HG03025 (cell line): ENCODE measurements around the gene PHPT1.
"Not testable (repeated sequence)": the region's sequence is repeated elsewhere in the genome, so short reads cannot be mapped to it uniquely, and the experiment has no call there.

Experiments
- ATAC-seq: cut with Tn5 transposase; IDR thresholded peaks from one replicate; pipeline ENCODE4 v1.9.1; 2021; ENCODE audit warnings: mild to moderate bottlenecking, moderate library complexity; ENCODE audit not compliant: unreplicated experiment, low FRiP score

PHPT1 gene

GRCh38 chr9:136857581-136858412 is 8.6 kb downstream of the PHPT1 start:
- no peak for ATAC-seq

- no peak for ATAC-seq
Observed at GRCh38 chr9:136858452-136858843, 9.2 kb downstream of the PHPT1 start.

GRCh38 chr9:136858844-136859757 is 9.9 kb downstream of the PHPT1 start:
- ATAC-seq, result no peak

GRCh38 chr9:136860529-136860928 is 11.3 kb downstream of the PHPT1 start:
- ATAC-seq, result no peak

- no peak for ATAC-seq
Observed at GRCh38 chr9:136860933-136861873, 12.0 kb downstream of the PHPT1 start.

- no peak for ATAC-seq
Observed at GRCh38 chr9:136861874-136862457, 12.8 kb downstream of the PHPT1 start.

GRCh38 chr9:136862849-136863622 is 13.8 kb downstream of the PHPT1 start:
- no peak for ATAC-seq

- no peak for ATAC-seq
Observed at GRCh38 chr9:136863623-136864273, 14.5 kb downstream of the PHPT1 start.

- ATAC-seq, result no peak
Observed at GRCh38 chr9:136865041-136865767, 16.0 kb downstream of the PHPT1 start.

GRCh38 chr9:136865768-136866103 is 16.5 kb downstream of the PHPT1 start:
- ATAC-seq, result no peak

- not testable (repeated sequence) for ATAC-seq
Observed at GRCh38 chr9:136866898-136867421, 17.8 kb downstream of the PHPT1 start.

- no peak for ATAC-seq
Observed at GRCh38 chr9:136867480-136867879, 18.3 kb downstream of the PHPT1 start.

- ATAC-seq, result no peak
Observed at GRCh38 chr9:136867917-136868316, 18.7 kb downstream of the PHPT1 start.

- ATAC-seq, result no peak
Observed at GRCh38 chr9:136868644-136869043, 19.4 kb downstream of the PHPT1 start.

GRCh38 chr9:136869611-136870010 is 20.4 kb downstream of the PHPT1 start:
- ATAC-seq, result not testable (repeated sequence)

- ATAC-seq, result no peak
Observed at GRCh38 chr9:136875155-136875554, 25.9 kb downstream of the PHPT1 start.

- no peak for ATAC-seq
Observed at GRCh38 chr9:136876476-136876875, 27.3 kb downstream of the PHPT1 start.

GRCh38 chr9:136880651-136881050 is 31.4 kb downstream of the PHPT1 start:
- ATAC-seq, result no peak
